HG03575 (cell line): ENCODE data around the gene SRMS.

Source experiments
- ATAC-seq: cut with Tn5 transposase; IDR thresholded peaks from one replicate; pipeline ENCODE4 v1.9.1; 2021; ENCODE audit not compliant: unreplicated experiment, insufficient number of reproducible peaks, low FRiP score; ENCODE audit errors: extremely low read depth

Gene SRMS

GRCh38 chr20:63547725-63548480 is at the start of gene SRMS:
Gene SRMS (minus strand): TSS chr20:63547749. CDS start chr20:63547463, 286 bp downstream.
- no peak for ATAC-seq

GRCh38 chr20:63596423-63596822 is 48.9 kb upstream of the SRMS start:
- ATAC-seq = no peak

- no peak for ATAC-seq
Measured at GRCh38 chr20:63595416-63596127, 48.0 kb upstream of the SRMS start.

- ATAC-seq = no peak
Measured at GRCh38 chr20:63594043-63594561, 46.6 kb upstream of the SRMS start.

GRCh38 chr20:63592661-63593060 is 45.1 kb upstream of the SRMS start:
- ATAC-seq = no peak

GRCh38 chr20:63591786-63592355 is 44.3 kb upstream of the SRMS start:
- ATAC-seq = no peak

GRCh38 chr20:63591147-63591533 is 43.6 kb upstream of the SRMS start:
- no peak for ATAC-seq

GRCh38 chr20:63590218-63591146 is 42.9 kb upstream of the SRMS start:
- ATAC-seq = no peak

GRCh38 chr20:63589261-63590217 is 42.0 kb upstream of the SRMS start:
- ATAC-seq = no peak

GRCh38 chr20:63588641-63589041 is 41.1 kb upstream of the SRMS start:
- ATAC-seq = no peak

- no peak for ATAC-seq
Measured at GRCh38 chr20:63587776-63588591, 40.4 kb upstream of the SRMS start.

- ATAC-seq = no peak
Measured at GRCh38 chr20:63587256-63587655, 39.7 kb upstream of the SRMS start.

- no peak for ATAC-seq
Measured at GRCh38 chr20:63586797-63587196, 39.2 kb upstream of the SRMS start.

GRCh38 chr20:63585616-63586565 is 38.3 kb upstream of the SRMS start:
- no peak for ATAC-seq

GRCh38 chr20:63582382-63583063 is 35.0 kb upstream of the SRMS start:
- no peak for ATAC-seq
